HG03571 (cell line): Measurements from ENCODE around the gene MT1H.

Source experiments
- ATAC-seq: cut with Tn5 transposase; IDR thresholded peaks from one replicate; pipeline ENCODE4 v1.9.1; 2021; ENCODE audit not compliant: unreplicated experiment

Gene MT1H

DNA sequence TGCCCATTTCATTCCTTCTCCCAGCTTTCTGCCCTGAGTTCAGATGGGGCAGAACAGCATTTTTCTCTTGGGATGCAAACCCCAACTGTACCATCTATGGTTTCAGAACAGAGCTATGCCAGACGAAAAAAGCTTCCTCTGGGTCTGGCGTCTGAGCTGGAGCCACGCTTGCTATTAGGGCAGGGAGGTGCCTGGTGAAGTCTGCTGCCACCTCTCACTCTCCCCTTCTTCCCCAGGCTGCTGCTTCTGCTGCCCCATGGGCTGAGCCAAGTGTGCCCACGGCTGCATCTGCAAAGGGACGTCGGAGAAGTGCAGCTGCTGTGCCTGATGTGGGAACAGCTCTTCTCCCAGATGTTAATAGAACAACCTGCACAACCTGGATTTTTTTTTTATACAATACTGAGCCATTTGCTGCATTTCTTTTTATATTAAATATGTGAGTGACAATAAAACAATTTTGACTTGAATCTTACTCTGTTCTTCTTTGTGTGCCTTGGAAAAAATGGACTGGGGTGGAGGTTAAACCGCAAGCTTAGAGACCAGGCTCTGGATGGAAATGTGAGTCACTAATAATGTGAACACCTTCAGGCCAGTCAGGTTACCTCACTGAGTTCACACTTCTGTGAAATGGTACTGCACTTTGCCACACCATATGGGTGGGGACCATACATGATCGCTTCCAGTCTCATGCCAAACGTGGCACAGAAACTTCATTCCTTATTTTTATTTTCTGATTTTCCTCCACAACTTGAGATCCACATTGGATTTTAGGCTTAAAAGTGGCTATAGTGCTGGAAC lies 32.8 kb upstream of the MT1H start:
- no peak for ATAC-seq

DNA sequence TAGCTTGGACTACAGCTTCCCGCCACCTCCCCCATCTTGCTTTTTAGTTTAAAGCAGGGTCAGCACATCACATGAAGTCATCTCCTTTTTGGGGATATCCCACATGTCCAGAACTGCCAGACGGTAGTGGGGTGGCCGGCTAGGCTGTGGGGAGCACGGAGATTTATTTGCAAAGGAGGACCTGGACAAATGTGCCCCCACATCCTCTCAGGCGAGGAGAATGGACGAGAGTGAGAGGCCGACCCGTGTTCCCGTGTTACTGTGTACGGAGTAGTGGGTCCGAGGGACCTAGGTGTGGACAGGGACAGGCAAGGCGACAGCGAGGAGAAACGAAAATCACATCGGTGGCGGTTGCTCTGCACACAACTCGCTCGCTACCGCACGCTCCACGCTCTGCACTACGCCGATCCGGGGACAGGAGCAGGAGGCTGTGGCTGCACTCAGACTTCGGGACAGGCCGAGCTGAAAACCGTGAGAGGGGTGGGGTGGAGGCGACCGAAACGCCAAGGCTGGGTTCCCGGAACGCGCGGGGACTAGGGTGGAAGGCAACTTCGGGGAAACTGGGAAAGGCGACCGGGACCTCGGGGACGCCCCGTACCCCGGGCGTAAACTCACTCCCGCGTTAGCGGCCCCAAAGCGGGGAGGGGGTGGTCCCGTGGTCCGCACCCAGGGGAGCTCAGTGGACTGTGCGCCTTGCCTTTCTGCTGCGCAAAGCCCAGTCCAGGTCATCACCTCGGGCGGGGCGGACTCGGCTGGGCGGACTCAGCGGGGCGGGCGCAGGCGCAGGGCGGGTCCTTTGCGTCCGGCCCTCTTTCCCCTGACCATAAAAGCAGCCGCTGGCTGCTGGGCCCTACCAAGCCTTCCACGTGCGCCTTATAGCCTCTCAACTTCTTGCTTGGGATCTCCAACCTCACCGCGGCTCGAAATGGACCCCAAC lies 31.5 kb upstream of the MT1H start, which contains the start of gene MT1A:
TSS of gene MT1A (plus strand) at position 853 of the 937 bp plus-strand sequence. CDS start at position 926, 73 bp downstream.
- ATAC-seq, result no peak

DNA sequence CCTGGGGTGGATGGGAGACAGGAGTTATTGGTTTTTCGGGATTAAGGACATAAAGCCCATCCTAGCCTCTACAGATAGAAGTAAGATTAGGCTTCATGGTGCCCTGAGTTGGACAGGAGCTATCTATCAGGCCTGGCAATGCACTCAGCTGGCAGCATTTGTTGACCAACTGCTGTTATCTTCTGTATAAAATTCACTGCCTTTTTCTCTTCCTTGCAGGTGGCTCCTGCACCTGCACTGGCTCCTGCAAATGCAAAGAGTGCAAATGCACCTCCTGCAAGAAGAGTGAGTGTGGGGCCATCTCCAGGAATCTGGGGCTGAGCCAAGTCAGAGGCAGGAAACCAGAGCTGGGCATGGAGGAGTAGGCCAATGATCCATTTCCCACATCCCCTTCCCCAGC lies 30.6 kb upstream of the MT1H start:
- no peak for ATAC-seq

DNA sequence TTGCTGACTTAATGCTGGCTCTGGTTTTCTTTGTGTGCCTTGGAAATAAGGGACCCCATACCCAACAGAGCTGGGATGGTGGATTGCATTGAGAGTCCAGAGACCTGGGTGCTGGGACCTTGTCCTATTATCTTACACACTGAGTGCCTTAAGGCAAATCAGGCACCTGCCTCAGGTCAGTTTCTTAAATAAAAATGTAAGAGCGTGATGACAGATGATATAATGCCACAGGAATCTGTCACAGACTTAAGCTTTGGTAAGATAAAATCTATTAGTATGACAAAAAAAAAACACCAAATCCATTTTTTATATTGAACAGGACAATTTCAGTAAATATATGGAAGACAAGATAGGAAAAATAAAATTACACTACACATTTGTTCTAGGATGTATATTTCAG lies 29.5 kb upstream of the MT1H start:
- ATAC-seq, result no peak

DNA sequence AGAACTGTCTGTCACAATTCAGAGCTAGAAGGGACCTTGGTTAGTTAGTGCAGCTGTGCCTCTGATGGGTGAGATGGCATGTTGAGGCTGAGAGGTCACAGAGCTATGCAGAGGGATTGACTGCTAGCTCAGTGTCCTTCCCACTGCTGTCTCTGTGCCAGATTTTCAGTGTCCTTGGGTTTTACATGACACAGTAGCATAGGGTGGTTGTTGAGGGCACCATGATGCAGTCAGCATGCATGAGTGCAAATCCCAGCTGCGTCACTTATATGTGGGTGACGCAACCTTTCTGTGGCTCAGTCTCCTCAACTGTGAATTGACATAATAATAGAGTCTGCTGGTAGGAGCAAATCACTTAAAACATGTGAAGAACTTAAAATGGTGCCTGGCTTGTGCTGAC lies 28.4 kb upstream of the MT1H start:
- no peak for ATAC-seq

DNA sequence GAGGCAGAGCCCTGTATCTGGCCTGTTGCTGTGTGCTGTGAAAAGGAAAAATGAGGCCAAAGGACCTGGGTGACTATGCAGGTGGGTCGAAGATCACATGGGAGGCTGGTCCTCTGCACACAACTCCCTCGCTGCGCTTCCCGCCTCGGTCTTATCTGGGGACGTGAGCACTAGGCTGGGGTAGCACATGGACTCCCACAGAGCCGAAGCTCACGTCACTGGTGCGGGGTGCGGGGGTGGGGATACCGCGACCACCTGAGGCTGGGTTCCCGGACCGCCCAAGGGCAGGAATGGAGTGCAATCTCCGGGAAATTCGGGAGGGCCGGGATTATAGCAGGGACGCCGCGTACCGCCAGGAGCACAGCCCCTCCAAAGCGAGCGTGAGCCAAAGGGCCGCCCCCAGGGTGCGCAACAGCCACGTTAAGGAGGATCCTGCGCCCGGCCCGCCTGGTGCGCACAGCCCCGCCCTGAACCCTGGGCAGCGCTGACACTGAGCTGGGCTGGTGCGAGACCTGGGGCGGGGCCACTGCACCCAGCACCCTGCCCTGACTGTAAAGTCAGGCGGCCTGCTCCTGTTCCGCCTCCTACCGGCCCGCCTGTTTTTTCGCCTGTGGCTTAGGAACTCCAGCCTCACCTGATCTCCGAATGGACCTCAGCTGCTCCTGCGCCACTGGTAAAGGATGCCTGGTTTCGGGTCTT lies 26.4 kb upstream of the MT1H start:
- no peak for ATAC-seq

DNA sequence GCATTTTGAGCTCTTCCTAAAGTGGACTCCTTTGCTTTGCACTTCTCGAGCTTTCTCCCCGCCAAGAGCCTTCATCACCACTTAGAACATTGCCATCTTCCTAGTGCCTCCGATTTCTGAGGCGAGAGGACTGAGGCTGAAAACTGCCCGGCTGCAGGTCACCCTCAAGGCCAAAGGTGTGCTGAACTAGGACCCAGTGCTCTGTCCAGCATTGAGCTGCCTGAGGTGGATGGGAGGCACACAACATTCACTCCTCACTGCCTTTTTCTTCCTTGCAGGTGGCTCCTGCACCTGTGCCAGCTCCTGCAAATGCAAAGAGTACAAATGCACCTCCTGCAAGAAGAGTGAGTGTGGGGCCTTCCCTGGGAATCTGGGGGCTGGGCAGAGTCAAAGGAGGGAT lies 25.8 kb upstream of the MT1H start:
- no peak for ATAC-seq

DNA sequence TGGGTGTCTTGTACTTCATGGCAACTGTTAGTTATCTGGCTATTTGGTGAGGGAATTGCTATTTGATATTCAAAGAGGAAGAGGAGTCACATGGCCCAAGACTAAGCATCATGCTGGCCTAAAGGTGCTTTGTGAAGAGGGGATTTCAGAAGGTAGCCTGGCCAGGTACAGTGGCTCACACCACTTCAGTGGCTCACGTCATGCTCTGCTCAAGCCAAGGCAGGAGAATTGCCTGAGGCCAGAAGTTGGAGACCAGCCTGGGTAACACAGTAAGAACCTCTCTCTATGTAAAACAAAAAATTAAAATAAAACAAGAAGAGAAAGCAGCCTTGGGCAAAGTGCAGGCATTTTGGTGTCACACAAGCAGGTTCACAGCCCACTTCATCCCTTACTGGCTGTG lies 24.3 kb upstream of the MT1H start:
- no peak for ATAC-seq

DNA sequence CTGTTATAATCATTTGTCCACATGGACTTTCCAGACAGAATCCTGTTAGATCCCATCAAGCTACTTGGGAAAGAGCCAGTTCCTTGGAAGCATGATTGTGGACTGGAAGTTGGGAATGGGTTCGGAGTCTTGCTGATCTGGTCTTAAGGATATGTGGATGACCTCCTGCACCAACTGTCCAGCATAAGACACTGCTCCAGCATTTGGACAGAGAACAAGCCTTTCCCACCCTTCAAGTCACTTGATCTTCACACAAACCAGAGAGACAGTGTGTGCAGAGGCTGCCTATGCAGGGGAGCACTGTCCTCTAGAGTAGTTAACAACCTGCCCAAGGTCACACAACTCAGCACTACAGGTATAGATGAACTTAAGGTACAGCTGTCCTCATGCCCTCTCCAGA lies 23.8 kb upstream of the MT1H start:
- ATAC-seq, result no peak

DNA sequence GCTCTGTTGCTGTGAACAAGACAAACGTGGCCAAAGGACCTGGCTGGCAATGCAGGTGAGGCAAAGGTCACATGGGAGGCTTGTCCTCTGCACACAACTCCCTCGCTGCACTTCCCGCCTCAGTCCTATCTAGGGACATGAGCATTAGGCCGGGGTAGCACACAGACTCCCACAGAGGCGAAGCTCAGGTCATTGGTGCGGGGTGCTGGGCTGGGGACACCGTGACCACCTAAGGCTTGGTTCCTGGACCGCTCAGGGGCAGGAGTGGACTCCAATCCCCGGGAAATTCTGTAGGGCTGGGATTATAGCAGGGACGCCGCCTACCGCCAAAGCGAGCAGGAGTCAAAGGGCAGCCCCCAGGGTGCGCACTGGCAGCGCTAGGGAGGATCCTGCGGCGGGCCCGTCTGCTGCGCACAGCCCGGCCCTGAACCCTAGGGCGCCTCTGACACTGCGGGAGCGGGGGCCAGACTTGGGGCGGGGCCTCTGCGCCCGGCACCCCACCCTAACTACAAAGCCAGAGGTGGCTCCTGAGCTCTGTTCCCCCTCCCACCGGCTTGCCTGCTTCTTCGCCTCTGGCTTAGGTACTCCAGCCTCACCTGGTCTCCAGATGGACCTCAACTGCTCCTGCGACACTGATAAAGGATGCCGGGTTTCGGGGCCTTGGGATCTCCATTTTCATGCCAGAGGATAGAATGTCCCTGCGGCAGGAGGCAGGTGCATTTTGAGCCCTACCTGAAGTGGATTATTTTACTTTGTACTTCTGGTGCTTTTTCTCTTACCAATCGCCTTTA lies 21.8 kb upstream of the MT1H start:
- ATAC-seq, result no peak

DNA sequence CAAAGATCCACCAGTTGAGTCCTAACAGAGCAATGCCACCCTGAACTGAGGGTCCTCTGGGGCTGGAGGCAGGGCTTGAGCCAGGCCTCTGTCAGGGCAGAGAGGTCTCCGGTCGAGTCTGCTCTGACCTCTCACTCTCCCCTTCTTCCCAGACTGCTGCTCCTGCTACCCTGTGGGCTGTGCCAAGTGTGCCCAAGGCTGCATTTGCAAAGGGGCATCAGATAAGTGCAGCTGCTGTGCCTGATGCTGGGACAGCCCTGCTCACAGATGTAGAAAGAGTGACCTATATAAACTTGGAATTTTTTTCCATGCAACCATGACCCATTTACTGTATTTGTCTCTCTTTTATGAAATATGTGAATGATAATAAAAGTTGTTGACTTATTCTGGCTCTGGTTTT lies 20.3 kb upstream of the MT1H start:
- ATAC-seq, result no peak

DNA sequence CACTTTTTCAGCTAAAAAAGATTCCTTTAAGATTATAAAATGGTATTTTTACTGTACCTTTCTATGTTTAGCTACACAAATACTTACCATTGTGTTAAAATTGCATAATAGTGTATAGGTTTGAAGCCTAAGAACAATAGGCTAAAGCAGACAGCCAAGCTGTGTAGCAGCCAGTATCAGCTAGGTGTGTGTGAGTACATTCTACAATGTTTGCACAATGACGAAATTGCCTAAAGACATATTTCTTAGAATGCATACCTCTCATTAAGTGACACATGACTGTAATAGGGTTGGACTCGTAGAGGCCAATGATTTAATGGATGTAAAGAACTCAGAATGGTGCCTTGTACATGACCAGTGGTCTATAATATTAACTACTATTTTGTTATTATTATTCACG lies 19.8 kb upstream of the MT1H start:
- no peak for ATAC-seq

DNA sequence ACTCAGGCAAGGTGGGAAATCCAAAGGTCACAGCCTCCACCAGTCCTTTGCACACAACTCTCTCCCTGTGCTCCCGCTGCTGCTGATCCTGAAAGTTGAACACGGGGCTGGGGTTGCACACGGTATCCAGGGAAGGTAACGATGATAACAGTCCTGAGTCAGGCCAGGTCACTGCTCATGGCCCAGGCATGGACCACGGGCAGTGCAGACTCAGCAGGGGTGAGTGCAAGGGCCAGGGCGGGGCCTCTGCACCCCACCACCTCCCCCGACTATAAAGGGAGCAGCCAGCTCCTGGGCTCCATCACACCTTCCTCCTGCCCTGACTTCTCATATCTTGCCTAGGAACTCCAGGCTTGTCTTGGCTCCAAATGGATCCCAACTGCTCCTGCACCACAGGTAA lies 18.0 kb upstream of the MT1H start, which contains the start of gene MT1B:
TSS of gene MT1B (plus strand) at position 301 of the 400 bp plus-strand sequence. CDS start at position 369, 68 bp downstream.
- ATAC-seq, result no peak

DNA sequence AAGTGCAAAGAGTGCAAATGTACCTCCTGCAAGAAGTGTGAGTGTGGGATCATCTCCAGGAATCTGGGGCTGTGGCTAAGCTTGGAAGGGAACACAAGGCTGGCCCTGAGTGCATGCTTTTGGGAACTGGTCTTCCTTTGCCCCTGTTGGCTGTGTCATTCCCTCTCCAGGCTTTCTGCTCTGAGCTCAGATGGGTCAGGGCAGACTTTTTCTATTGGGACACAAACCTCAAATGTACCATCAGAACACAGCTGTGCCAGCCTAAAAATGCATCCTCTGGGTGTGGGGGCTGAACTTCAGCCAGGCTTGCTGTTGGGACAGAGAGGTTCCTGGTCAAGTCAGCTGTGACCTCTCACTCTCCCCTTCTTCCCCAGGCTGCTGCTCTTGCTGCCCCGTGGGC lies 17.0 kb upstream of the MT1H start:
- no peak for ATAC-seq

DNA sequence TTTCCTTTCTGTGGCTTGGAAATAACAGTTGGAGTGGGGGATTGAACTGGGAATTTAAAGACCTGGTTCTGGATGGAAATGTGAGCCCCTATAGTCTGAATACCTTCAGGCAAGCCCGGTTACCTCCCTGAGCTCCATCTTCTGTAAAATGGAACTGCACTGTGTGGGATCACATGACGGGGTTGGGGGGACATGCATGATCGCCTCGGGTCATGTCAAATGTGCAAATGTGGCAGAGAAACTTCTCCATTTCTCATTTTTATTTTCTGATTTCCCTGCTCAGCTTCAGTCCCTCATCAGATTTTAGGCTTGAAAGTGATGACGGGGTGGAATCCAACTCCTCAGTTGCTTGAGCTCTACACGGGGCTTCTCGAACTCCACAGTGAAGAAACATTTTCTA lies 16.4 kb upstream of the MT1H start:
- no peak for ATAC-seq

DNA sequence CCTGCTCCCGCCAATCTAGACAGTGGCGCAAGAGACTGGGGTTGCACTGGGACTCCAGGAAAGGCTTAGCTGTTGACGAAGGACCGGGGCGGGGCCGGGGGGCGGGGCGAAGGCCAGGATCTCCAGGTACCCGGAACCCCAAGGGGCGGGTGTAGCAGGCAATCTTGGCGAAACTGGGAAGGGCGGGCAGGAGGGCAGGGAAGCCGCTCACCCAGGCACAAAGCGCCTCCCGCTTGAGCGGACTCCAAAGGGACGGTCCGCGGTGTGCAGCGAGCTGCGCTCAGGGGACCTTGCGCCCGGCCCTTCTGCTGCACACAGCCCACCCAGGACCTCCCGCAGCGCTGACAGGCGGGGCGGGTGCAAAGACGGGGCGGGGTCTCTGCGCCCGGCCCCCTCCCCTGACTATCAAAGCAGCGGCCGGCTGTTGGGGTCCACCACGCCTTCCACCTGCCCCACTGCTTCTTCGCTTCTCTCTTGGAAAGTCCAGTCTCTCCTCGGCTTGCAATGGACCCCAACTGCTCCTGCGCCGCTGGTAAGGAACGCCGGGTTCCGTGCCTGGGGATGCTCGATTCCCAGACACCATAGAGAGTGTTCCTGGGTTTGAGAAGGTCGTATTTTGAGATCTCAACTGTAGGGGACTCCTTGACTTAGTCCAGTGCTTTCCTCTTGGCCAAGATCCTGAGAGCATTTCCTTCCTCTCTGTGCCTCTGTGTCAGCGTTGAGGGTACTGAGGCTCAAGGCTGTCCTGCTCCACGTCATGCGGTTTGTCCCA lies 11.9 kb upstream of the MT1H start, which contains the start of gene MT1F:
TSS of gene MT1F (plus strand) at position 405 of the 772 bp plus-strand sequence. CDS start at position 505, 100 bp downstream.
- ATAC-seq, result no peak

DNA sequence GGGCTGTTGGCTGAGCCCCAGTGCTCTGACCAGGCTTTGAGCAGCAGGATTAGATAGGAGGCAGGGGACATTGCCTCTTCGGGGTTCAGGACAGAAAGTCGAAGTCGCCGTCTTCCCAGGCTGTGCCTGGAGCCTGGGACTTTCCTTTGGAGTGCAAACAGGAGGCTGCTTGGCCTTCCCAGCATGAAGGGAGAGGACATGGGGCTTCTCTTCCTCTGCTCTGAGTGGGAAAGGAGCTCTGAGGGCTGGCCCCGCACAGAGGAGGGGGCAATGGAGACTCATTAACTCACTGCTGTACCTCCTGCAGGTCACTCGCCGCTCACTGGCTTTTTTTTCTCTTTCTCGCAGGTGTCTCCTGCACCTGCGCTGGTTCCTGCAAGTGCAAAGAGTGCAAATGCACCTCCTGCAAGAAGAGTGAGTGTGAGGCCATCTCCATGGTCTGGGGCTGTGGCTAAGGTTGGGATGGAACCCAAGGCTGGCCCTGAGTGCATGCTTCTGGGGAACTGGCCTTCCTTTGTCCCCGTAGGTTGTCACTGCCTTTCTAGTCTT lies 11.2 kb upstream of the MT1H start:
- ATAC-seq, result no peak

DNA sequence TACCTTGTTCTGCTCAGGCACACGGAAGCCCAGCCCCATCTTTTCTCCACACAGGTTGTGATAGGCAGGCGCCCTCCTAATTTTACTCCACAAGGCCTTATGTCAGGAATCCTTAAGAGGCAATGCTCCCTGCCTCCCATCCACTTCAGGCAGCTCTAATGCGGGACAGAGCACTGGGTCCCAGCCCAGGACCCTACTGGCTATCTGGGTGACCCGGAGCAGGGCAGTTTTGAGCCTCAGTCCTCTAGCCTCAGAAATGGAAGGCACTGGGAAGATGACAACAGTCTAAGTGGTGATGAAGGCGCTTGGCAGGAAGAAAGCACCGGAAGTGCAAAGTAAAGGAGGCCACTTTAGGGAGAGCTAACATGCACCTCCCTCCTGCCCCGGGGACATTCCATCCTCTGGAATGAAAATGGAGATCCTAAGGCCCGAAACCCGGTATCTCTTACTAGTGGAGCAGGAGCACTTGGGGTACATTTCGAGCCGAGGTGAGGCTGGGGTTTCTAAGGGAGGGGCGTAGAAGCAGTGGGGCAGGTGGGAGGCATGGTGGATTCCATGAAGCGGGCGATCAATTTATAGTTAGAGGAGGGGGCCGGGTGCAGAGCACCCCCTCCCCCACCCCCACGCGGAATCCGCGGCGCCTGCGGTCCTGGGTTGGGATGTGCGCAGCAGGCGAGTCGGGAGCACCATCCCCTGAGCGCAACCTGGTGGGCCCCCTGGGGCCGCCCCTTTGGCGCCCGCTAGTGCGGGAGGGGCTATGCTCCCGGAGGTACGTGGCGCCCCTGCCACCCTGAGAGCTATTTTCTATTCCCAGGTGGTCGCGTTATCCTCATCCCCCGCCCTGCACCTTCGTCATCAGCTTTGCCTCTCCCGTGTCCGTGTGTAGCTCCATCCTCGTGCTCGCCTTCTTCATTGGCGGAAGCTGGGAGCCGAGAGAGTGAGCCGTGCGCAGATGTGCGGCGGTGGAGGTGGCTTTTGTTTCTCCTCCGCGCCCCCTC lies 7.0 kb upstream of the MT1H start:
- no peak for ATAC-seq
